ENCODE results near the gene SPPL3.
"Not testable (repeated sequence)": the region's sequence is repeated elsewhere in the genome, so short reads cannot be mapped to it uniquely, and the experiment has no call there.

Gene SPPL3

GRCh38 chr12:120739821-120740613 lies 164.1 kb downstream of the SPPL3 start:
- DNase-seq: no peak

DNA sequence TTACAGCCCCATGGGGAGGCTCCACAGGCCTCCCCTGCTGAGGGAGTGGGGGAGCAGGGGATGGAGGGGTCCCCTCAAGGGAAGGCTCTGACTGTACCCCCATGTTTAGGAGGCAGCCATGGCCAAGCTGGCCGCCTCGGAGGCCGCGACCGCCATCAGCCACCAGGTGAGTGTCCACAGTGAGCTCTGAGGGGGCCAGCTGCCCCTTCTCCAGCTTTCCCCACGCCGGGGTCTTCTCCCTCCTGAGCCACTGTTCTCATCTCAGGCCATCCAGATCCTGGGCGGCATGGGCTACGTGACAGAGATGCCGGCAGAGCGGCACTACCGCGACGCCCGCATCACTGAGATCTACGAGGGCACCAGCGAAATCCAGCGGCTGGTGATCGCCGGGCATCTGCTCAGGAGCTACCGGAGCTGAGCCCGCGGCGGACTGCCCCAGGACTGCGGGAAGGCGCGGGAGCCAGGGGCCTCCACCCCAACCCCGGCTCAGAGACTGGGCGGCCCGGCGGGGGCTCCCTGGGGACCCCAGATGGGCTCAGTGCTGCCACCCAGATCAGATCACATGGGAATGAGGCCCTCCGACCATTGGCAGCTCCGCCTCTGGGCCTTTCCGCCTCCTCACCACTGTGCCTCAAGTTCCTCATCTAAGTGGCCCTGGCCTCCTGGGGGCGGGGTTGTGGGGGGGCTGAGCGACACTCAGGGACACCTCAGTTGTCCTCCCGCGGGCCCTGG lies 165.0 kb downstream of the SPPL3 start:
- DNase-seq: no peak

GRCh38 chr12:120738252-120739030 lies 165.7 kb downstream of the SPPL3 start:
- DNase-seq: no peak

- no peak for DNase-seq
These were observed 166.5 kb downstream of the SPPL3 start for GRCh38 chr12:120737557-120738251.

DNA sequence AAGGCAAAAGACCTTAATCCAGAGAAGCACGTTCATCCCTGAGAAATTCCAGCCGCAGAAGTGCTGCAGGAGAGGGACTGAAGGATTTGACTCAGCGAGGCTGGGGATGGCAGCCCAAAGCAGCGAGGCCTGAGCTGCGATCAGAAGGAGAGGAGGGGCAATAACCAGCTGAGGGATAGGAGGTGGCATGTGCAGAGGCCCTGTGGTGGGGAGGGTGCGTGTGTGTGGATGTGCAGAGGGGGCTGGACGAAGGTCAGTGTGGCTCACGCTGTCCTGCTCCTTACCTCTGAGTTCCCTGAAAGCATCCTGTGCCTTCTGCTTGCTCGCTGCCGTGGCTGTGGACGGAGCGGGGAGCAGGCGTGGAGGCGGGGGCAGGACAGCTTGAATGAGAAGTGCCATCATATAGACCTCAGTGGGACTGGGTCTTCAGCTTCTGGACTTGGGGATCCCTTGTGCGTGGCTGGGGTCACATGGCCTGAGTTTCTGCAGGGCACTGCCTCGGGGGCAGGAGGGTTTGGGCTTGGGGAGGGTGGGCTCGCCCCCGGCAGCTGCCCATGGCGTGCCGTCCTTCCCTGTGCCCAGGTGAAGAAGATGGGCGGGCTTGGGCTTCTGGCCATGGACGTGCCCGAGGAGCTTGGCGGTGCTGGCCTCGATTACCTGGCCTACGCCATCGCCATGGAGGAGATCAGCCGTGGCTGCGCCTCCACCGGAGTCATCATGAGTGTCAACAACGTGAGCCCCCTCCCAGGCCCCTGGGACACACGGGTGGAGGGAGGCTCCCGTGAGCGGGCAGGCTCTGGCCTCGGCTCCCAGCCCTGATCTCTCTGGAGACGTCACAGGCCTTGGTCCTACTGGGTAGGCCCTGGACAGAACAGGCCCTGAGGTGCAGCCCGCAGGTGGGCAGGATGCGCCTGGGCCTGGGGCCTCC lies 167.5 kb downstream of the SPPL3 start:
- no peak for DNase-seq

DNA sequence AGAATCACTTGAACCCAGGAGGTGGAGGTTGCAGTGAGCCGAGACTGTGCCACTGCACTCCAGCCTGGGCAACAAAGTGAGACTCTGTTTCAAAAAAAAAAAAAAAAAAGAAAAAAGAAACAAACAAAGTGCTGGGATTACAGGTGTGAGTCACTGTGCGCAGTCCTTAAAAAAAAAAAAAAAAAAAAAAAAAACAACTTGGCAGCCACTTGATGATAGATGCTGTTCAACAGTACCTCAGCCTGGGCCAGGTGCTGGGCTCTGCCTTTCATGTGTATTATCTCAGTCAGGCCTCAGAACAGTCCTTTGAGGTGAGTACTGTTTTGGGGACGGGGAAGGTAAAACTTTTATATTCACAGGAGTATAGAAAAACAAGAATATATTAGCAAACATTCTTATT lies 169.0 kb downstream of the SPPL3 start:
- no peak for DNase-seq

DNA sequence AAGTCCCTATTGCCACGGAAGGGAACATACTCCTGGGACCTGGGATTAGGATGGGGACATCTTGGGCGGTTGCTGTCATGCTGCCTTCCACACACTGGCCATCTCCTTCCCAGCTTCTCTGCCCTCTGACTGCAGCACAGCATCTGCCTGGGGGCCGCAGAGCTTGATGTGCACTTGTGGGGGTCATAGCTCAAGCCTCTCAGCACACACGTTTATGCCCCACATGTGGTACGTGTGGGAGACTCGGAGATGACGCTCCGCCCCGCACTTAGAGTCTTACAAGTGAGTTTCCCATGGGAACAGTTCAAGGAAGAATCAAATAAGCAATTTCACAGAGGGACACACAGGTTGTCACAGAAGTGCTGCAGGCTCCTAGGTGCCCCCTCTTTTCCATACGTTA lies 169.9 kb downstream of the SPPL3 start:
- no peak for DNase-seq

DNA sequence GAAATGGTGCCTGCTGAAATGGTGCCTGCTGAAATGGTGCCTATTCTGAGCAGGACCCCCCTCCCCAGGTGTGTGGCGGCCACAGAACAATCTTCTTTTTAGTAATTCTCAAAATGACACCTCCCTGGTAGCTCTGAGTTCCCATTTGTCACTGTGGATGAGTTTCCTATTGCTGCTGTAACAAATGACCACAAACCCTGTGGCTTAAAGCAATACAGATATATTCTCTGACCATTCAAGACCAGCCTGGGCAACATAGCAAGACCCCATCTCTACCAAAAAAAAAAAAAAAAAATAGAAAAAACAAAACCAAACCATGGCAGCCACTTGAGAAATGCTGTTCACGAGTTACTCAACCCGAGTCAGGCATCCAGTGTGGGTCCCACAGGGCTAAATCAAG lies 170.6 kb downstream of the SPPL3 start:
- no peak for DNase-seq

GRCh38 chr12:120732198-120732597 lies 172.0 kb downstream of the SPPL3 start:
- not testable (repeated sequence) for DNase-seq

GRCh38 chr12:120726961-120727360 lies 177.2 kb downstream of the SPPL3 start:
- no peak for DNase-seq

DNA sequence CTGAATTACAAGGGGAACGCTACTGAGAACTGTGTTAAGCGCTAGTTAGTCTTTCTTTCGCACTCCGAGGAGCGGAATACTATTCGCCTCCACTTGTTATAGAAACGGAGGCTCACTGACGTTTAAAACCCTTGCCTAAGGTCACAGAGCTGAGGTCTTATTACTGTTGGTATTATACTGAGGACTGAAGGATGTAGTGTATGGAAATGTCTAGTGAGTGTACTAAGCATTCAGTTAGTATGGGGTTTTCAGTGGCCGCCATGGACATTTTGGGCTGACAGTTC lies 177.7 kb downstream of the SPPL3 start:
- DNase-seq: no peak

GRCh38 chr12:120725659-120726509 lies 178.3 kb downstream of the SPPL3 start, which contains the start of gene ACADS:
ACADS (plus strand) TSS chr12:120725826; CDS start chr12:120725886, 60 bp downstream.
- peak; percentile 90 for DNase-seq

DNA sequence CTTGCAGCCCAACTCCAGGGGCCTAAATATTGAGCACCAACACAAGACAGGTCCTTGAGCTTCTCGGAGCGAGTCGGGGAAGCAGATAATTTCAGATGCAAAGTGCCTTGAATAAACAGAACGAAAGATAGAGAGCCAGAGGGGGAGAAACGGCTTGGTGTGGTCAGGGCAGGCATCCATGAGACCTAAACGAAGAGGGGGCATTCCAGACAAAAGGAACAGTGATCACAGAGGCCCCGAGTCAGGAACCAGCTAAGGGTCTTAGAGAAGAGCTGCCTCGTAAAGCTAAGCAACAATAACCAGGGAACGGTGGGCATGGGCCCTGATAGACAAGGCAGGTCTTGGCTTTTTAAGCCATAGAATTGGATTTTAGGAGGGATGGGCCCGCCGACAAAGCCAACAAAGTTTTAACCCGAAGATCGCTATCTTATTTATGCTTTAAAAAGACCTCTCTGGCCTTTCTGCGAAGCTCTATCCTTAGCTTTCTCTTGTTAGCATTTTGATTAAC lies 179.0 kb downstream of the SPPL3 start:
- DNase-seq: no peak

- no peak for DNase-seq
These were observed 179.4 kb downstream of the SPPL3 start for GRCh38 chr12:120724720-120725119.

DNA sequence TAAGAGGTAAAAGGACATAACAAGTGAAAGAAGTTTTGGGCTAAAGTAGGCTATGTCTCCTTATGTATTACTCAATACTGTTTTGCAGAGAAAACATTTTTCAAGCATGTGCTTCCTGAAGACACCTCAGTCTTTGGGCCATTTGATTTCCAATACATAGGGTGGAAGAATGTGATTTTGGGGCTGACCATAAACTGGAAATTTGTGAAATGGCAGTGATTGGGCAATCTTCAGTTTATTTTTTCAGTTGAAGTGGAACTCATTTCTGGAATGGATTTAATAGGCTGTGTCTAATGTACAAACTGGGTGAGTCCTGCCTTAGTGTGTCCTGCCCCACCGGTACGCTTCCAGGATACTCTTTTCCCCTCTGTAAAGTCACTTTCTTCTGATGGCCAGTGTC lies 181.4 kb downstream of the SPPL3 start:
- DNase-seq: no peak

- DNase-seq: no peak
These were observed 182.3 kb downstream of the SPPL3 start for GRCh38 chr12:120721866-120722265.

- no peak for DNase-seq
These were observed 183.0 kb downstream of the SPPL3 start for GRCh38 chr12:120720987-120721801.

GRCh38 chr12:120720234-120720986 lies 183.7 kb downstream of the SPPL3 start:
- DNase-seq: no peak

Data from NCI-H1105 (cell line).